HCT116 (cell line): Measurements from ENCODE around the gene PLEKHJ1. TPM values are rescaled to one million over a fixed set of nuclear protein-coding genes. Genes with fewer than 3 reads are reported as not detected.

Experiments used
- ATAC-seq: fragments of 200-7000 bp; cut with Tn5 transposase; 2 replicates; pipeline ENCODE4 v1.9.1; 2020; ENCODE audit warnings: mild to moderate bottlenecking, moderate library complexity
- BruUV-seq: library from RNA; stranded (reverse); fragments of 400-500 nt; replicated peaks from 2 replicates; lab custom pipeline; 2021; lab: Mats Ljungman, UMichigan
- CTCF ChIA-PET: fragments of 300-600 bp; sonication (Branson Sonifier 250); formaldehyde crosslinking; loops from one replicate; lab custom pipeline; 2021; ENCODE audit warnings: antibody characterized with exemption; lab: Charles Lee
- POLR2A ChIA-PET: fragments of 300-600, 350-600 bp; sonication (Branson Sonifier 250); formaldehyde crosslinking; loops from one replicate; lab custom pipeline; 2021; ENCODE audit warnings: antibody characterized with exemption; lab: Charles Lee
- RAD21 ChIA-PET, 2 experiments: fragments of 300-600 bp; sonication (Branson Sonifier 250); formaldehyde crosslinking; loops; one replicate each; lab custom pipeline; 2023; ENCODE audit warnings: low total read pairs in 2 of 2; ENCODE audit not compliant: uncharacterized antibody in 2 of 2, unreplicated experiment in 2 of 2, low non-redundant PET in 1 of 2; lab: Charles Lee
- DNase-seq: peaks from one replicate; pipeline ENCODE4 v3.0.0-alpha.2; 2010; ENCODE audit warnings: low read depth, low spot score
- H2AFZ ChIP-seq: fragments of 200-600 bp; shearing (Covaris generic), sonication (generic); 2 replicates; pipeline ENCODE4 v1.6.1; 2017; ENCODE audit warnings: low read depth, mixed run types, mixed read lengths, antibody characterized with exemption, low read length; ENCODE audit not compliant: poor library complexity, severe bottlenecking
- H3K27ac ChIP-seq: 2 replicates; pipeline ENCODE4 v1.5.1; 2012; ENCODE audit warnings: low read depth, low read length
- H3K27me3 ChIP-seq: fragments of 200-600 bp; sonication (generic); 2 replicates; pipeline ENCODE4 v1.6.1; 2016; ENCODE audit warnings: mixed run types, low read length, mixed read lengths; ENCODE audit not compliant: insufficient read depth
- H3K36me3 ChIP-seq, 2 experiments: fragments of 200-500 bp in 1 of 2; fragments of 200-600 bp in 1 of 2; sonication (Bioruptor generic) in 1 of 2; sonication (generic) in 1 of 2; 2 replicates each; pipeline versions ENCODE4 v1.5.1 to v1.6.1; 2014 to 2016; ENCODE audit warnings: low read length in 2 of 2, inconsistent platforms in 1 of 2, mixed read lengths in 1 of 2, mixed run types in 1 of 2; ENCODE audit not compliant: insufficient read depth in 2 of 2, control insufficient read depth in 1 of 2
- H3K4me1 ChIP-seq, 2 experiments: fragments of 200-600 bp in 1 of 2; sonication (generic) in 1 of 2; 2 replicates each; pipeline versions ENCODE4 v1.5.1 to v1.6.1; 2012 to 2017; ENCODE audit warnings: low read length in 2 of 2, inconsistent platforms in 1 of 2, mild to moderate bottlenecking in 1 of 2, mixed read lengths in 1 of 2, mixed run types in 1 of 2, moderate library complexity in 1 of 2; ENCODE audit not compliant: insufficient read depth in 2 of 2, control insufficient read depth in 1 of 2
- H3K4me2 ChIP-seq: fragments of 200-600 bp; sonication (generic); 2 replicates; pipeline ENCODE4 v1.6.1; 2017; ENCODE audit warnings: mixed run types, low read length, mixed read lengths
- H3K4me3 ChIP-seq, 2 experiments: fragments of 200-600 bp in 1 of 2; sonication (generic) in 1 of 2; replicated peaks in 1 of 2; 2 replicates each; pipeline ENCODE4 v1.5.1; 2011 to 2016; ENCODE audit warnings: low read length in 2 of 2, control low read depth in 1 of 2, low read depth in 1 of 2, mild to moderate bottlenecking in 1 of 2, mixed read lengths in 1 of 2, mixed run types in 1 of 2
- H3K79me2 ChIP-seq: fragments of 200-600 bp; sonication (generic); 2 replicates; pipeline ENCODE4 v1.6.1; 2017; ENCODE audit warnings: mild to moderate bottlenecking, mixed run types, low read length, moderate library complexity, mixed read lengths; ENCODE audit not compliant: insufficient read depth
- H3K9ac ChIP-seq: fragments of 200-600 bp; sonication (generic); 2 replicates; pipeline ENCODE4 v1.6.1; 2016; ENCODE audit warnings: low read length, mixed read lengths
- H3K9me2 ChIP-seq: fragments of 200-600 bp; sonication (generic), shearing (Covaris generic); 2 replicates; pipeline ENCODE4 v1.6.1; 2017; ENCODE audit warnings: mixed run types, mild to moderate bottlenecking, moderate library complexity; ENCODE audit not compliant: insufficient read depth
- H3K9me3 ChIP-seq, 2 experiments: fragments of 200-500 bp in 1 of 2; fragments of 200-600 bp in 1 of 2; sonication (Bioruptor generic) in 1 of 2; sonication (generic) in 1 of 2; 2 replicates each; pipeline ENCODE4 v1.6.1; 2014 to 2017; ENCODE audit warnings: low read length in 2 of 2, mixed read lengths in 2 of 2, inconsistent platforms in 1 of 2, low read depth in 1 of 2, mild to moderate bottlenecking in 1 of 2, mixed run types in 1 of 2, moderate library complexity in 1 of 2; ENCODE audit not compliant: control insufficient read depth in 1 of 2, insufficient read depth in 1 of 2
- H4K20me1 ChIP-seq: fragments of 200-600 bp; sonication (generic), shearing (Covaris generic); 2 replicates; pipeline ENCODE4 v1.6.1; 2017; ENCODE audit warnings: mixed run types, mild to moderate bottlenecking, moderate library complexity; ENCODE audit not compliant: insufficient read depth
- ATF3 ChIP-seq: IDR thresholded peaks from 2 replicates; pipeline ENCODE4 v1.6.1; 2012
- CBX3 ChIP-seq: IDR thresholded peaks from 2 replicates; pipeline ENCODE4 v1.6.1; 2012; ENCODE audit warnings: low read depth
- FOSL1 ChIP-seq: IDR thresholded peaks from 2 replicates; pipeline ENCODE4 v1.6.1; 2012; ENCODE audit warnings: low read depth
- JUND ChIP-seq: IDR thresholded peaks from 2 replicates; pipeline ENCODE4 v1.6.1; 2012
- RAD21 ChIP-seq: IDR thresholded peaks from 2 replicates; pipeline ENCODE4 v1.6.1; 2012; ENCODE audit warnings: low read depth, mild to moderate bottlenecking
- SP1 ChIP-seq: IDR thresholded peaks from 2 replicates; pipeline ENCODE4 v1.6.1; 2012; ENCODE audit warnings: low read depth
- SRF ChIP-seq: IDR thresholded peaks from 2 replicates; pipeline ENCODE4 v1.6.1; 2012; ENCODE audit warnings: low read depth
- YY1 ChIP-seq: IDR thresholded peaks from 2 replicates; pipeline ENCODE4 v1.6.1; 2011; ENCODE audit warnings: low read length, low read depth, moderate library complexity, mild to moderate bottlenecking; ENCODE audit not compliant: insufficient replicate concordance; ENCODE audit errors: extremely low read depth
- intact Hi-C: fragments of 100-400 bp; cut with micrococcal nuclease; formaldehyde crosslinking; loops from 2 replicates; pipeline ENCODE4 v1.10.0; 2022
- total RNA-seq: library from RNA; stranded (reverse); gene quantifications from one replicate; pipeline ENCODE4 v1.2.1, GENCODE V29; 2021; ENCODE audit not compliant: unreplicated experiment
- TF ChIP-seq, protein P1 (sequence below): IDR thresholded peaks from 2 replicates; pipeline ENCODE4 v1.6.1; 2012

Gene PLEKHJ1
- total RNA-seq, 1 experiment from 2014 or later = 88.2 TPM

GRCh38 chr19:2212861-2213711 is 23.0 kb downstream of the PLEKHJ1 start:
- POLR2A ChIA-PET = interaction anchor here (1.5 kb wide), 1 partner anchor 44 kb away, joined by 3 read pairs; no protein-coding TSS in a partner anchor
- Histone ChIP-seq H3K9ac (no peak overlapping the region), H3K9me3 (no peaks in the 10 kb centered on the region), H3K9me2 (no peaks in the 10 kb centered on the region), H4K20me1 (no peaks in the 10 kb centered on the region), H3K79me2 (peaks cover 9% of the 10 kb centered on the region; the same call in 1 of the 2 replicates), H3K27ac (no peak overlapping the region), H3K4me1 (no peaks in the 10 kb centered on the region), H2AFZ (no peak overlapping the region), H3K27me3 (no peaks in the 10 kb centered on the region), H3K36me3 (peaks cover 39 to 64% of the 10 kb centered on the region in 2 experiments; a peak in 3 of 4 replicates), H3K4me3 (no peak overlapping the region), H3K4me2 (no peak overlapping the region)
- CTCF ChIA-PET = no interaction called here
- intact Hi-C loops = no loop called here
- TF ChIP-seq, protein P1, sequence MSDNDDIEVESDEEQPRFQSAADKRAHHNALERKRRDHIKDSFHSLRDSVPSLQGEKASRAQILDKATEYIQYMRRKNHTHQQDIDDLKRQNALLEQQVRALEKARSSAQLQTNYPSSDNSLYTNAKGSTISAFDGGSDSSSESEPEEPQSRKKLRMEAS = no peak
- TF ChIP-seq ATF3 (no peak), CBX3 (no peak), FOSL1 (no peak), SRF (no peak), YY1 (no peak), JUND (no peak)
- RAD21 ChIA-PET = no interaction called here
- ATAC-seq (no peak), DNase-seq (no peak)
- BruUV-seq = no TSS peak

- ChIA-PET RAD21 (no interaction called here), CTCF (no interaction called here), POLR2A (no interaction called here)
- Histone ChIP-seq H3K4me2 (no peak overlapping the region), H3K4me1 (no peaks in the 10 kb centered on the region), H3K9ac (no peak overlapping the region), H2AFZ (no peak overlapping the region), H3K36me3 (peaks cover 30 to 68% of the 10 kb centered on the region in 2 experiments; a peak in 3 of 4 replicates), H3K79me2 (peaks cover 10% of the 10 kb centered on the region; the same call in 1 of the 2 replicates), H4K20me1 (no peaks in the 10 kb centered on the region), H3K27ac (no peak overlapping the region; the same call in 1 of the 2 replicates), H3K27me3 (no peaks in the 10 kb centered on the region), H3K9me3 (no peaks in the 10 kb centered on the region), H3K4me3 (no peak overlapping the region), H3K9me2 (no peaks in the 10 kb centered on the region)
- no TSS peak for BruUV-seq
- no peak for DNase-seq
- ATAC-seq = no peak
- intact Hi-C loops = no loop called here
- TF ChIP-seq SP1 (no peak), RAD21 (no peak), ATF3 (no peak)
Observed at GRCh38 chr19:2210987-2211740, 25.0 kb downstream of the PLEKHJ1 start.
